GM12878 (cell line): Measurements from ENCODE around the gene TIMP2. TPM values are rescaled to one million over a fixed set of nuclear protein-coding genes. Genes with fewer than 3 reads are reported as not detected.

Experiments used
- BHLHE40 ChIP-seq, 2 experiments: fragments of 450-650 bp in 1 of 2; IDR thresholded peaks; 2 replicates each; pipeline ENCODE4 v1.6.1; 2011 to 2017; ENCODE audit warnings: low read depth in 2 of 2, borderline replicate concordance in 1 of 2, improper control_type of control experiment in 1 of 2, low read length in 1 of 2, mild to moderate bottlenecking in 1 of 2
- ETV6 ChIP-seq, 2 experiments: fragments of 450-650 bp in 1 of 2; IDR thresholded peaks in 1 of 2; conservative IDR thresholded peaks in 1 of 2; 2 replicates each; pipeline ENCODE4 v1.6.1; 2014; ENCODE audit warnings: antibody characterized with exemption in 1 of 2, borderline replicate concordance in 1 of 2, low read depth in 1 of 2, mild to moderate bottlenecking in 1 of 2, moderate library complexity in 1 of 2
- IKZF2 ChIP-seq, 2 experiments: fragments of 450-650 bp; IDR thresholded peaks; 2 replicates each; pipeline ENCODE4 v1.6.1; 2017; ENCODE audit warnings: mild to moderate bottlenecking in 2 of 2, moderate library complexity in 2 of 2
- KLF5 ChIP-seq: fragments of 450-650 bp; IDR thresholded peaks from 2 replicates; pipeline ENCODE4 v1.6.1; 2014; ENCODE audit warnings: mild to moderate bottlenecking; ENCODE audit not compliant: partially characterized antibody
- MAX ChIP-seq: IDR thresholded peaks from 2 replicates; pipeline ENCODE4 v1.6.1; 2012; ENCODE audit warnings: low read depth, low read length, improper control_type of control experiment
- MEF2B ChIP-seq: fragments of 450-650 bp; IDR thresholded peaks from 2 replicates; pipeline ENCODE4 v1.6.1; 2018; ENCODE audit warnings: mild to moderate bottlenecking, moderate library complexity; ENCODE audit not compliant: partially characterized antibody, poor library complexity, severe bottlenecking
- MXI1 ChIP-seq: fragments of 150-350 bp; IDR thresholded peaks from 2 replicates; pipeline ENCODE4 v1.6.1; 2011; ENCODE audit warnings: low read depth, mild to moderate bottlenecking, inconsistent platforms, low read length, improper control_type of control experiment
- NFYB ChIP-seq: IDR thresholded peaks from 2 replicates; pipeline ENCODE4 v1.6.1; 2011; ENCODE audit warnings: low read depth, mild to moderate bottlenecking, low read length, improper control_type of control experiment, moderate library complexity; ENCODE audit not compliant: insufficient read depth
- PML ChIP-seq: IDR thresholded peaks from 2 replicates; pipeline ENCODE4 v1.6.1; 2012; ENCODE audit warnings: low read length, inconsistent platforms
- POLR2AphosphoS2 ChIP-seq: IDR thresholded peaks from 2 replicates; pipeline ENCODE4 v1.6.1; 2011; ENCODE audit warnings: low read depth, mild to moderate bottlenecking, low read length, improper control_type of control experiment, moderate library complexity
- RCOR1 ChIP-seq: conservative IDR thresholded peaks from 2 replicates; pipeline ENCODE4 v1.6.1; 2012; ENCODE audit warnings: low read depth, low read length, improper control_type of control experiment
- TAF1 ChIP-seq: IDR thresholded peaks from 2 replicates; pipeline ENCODE4 v1.6.1; 2011; ENCODE audit warnings: mild to moderate bottlenecking, low read depth, low read length, borderline replicate concordance
- TBL1XR1 ChIP-seq: IDR thresholded peaks from 2 replicates; pipeline ENCODE4 v1.6.1; 2012; ENCODE audit warnings: low read depth, low read length, improper control_type of control experiment
- ZBTB11 ChIP-seq: fragments of 450-650 bp; formaldehyde crosslinking; IDR thresholded peaks from 2 replicates; pipeline ENCODE4 v1.5.0; 2022; ENCODE audit warnings: mild to moderate bottlenecking, missing genetic modification characterization
- polyA plus RNA-seq, 11 experiments: library from polyadenylated mRNA; depleted of rRNA in 4 of 11; unstranded in 6 of 11; stranded (reverse) in 5 of 11; fragments of >200 nt; fragmentation: Nextera tagmentation in 4 of 11; fragmentation: Illumina TruSeq in 1 of 11; extraction: Ambion mirVana in 4 of 11; extraction: Trizol in 1 of 11; gene quantifications; 1 replicate in 1 of 11; 2 replicates in 10 of 11; pipeline versions ENCODE4 v1.2.1 to v1.2.3, GENCODE V29; 2011 to 2016; ENCODE audit warnings: inconsistent platforms in 2 of 11, missing spikeins in 2 of 11, low read depth in 1 of 11
- total RNA-seq, 4 experiments: library from RNA; depleted of rRNA in 3 of 4; stranded (reverse); fragments of >200 nt in 3 of 4; fragmentation: Illumina TruSeq in 1 of 4; extraction: Trizol in 1 of 4; gene quantifications; 2 replicates each; pipeline versions ENCODE4 v1.2.1 to v1.2.3, GENCODE V29; 2013 to 2021
- TF ChIP-seq, protein P1 (sequence below): IDR thresholded peaks from 2 replicates; pipeline ENCODE4 v1.6.1; 2012; ENCODE audit warnings: mild to moderate bottlenecking, low read depth, low read length
- TF ChIP-seq, protein P2 (sequence below): fragments of 450-650 bp; formaldehyde crosslinking; IDR thresholded peaks from 2 replicates; pipeline ENCODE4 v1.4.0; 2020; ENCODE audit warnings: mild to moderate bottlenecking, moderate library complexity
- TF ChIP-seq, protein P3 (sequence below): IDR thresholded peaks from 2 replicates; pipeline ENCODE4 v1.6.1; 2012; ENCODE audit warnings: low read depth, low read length, improper control_type of control experiment

Gene TIMP2
- total and polyA plus RNA-seq, 10 of the 15 experiments (the other 5 are each of a cell fraction or from before 2014, with no cell fraction given) = 0.03 to 0.41 (median 0.04) TPM; not detected in 7

DNA sequence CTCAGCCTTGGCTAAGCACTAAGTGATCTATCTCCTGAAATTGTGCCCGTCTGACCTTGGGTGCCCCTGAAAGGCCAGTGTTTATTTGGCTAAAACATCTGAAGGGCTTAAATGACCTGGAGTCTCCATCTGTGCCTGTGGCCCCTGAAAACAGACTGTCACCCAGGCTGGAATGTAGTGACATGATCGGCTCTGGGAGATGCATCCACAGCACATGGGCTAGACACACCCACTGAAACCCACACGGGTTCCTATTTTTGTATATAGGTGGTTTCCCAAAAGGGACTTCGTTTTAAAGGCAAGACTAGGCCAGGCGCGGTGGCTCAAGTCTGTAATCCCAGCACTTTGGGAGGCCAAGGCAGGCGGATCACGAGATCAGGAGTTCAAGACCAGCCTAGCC is 35.7 kb downstream of the TIMP2 start (continued):
- TF ChIP-seq MXI1 (peak; percentile 59; the same call in 1 of the 2 replicates), TAF1 (no peak), BHLHE40 (IDR thresholded peaks at IDR 0.05; ENCODE audit: borderline replicate concordance in 1 of 2, low read depth in 2 of 2, low read length in 1 of 2) (peak; percentile 70 to 73), TBL1XR1 (no peak), RCOR1 (no peak), IKZF2 (IDR thresholded peaks at IDR 0.05) (peak in 1 of 2 experiments; percentile 23; a peak in 2 of 4 replicates), PML (no peak), ETV6 (conservative IDR thresholded peaks at IDR 0.05 in 1 of 2, IDR thresholded peaks at IDR 0.05 in 1 of 2; ENCODE audit: borderline replicate concordance in 1 of 2, low read depth in 1 of 2) (no peak), MAX (0 out of 2 replicates have a peak, but pooled peaks have one; percentile 7), MEF2B (peak; percentile 85), POLR2AphosphoS2 (no peak), NFYB (no peak), KLF5 (no peak), ZBTB11 (CRISPR knock-in tag) (no peak)
- TF ChIP-seq, protein P1, sequence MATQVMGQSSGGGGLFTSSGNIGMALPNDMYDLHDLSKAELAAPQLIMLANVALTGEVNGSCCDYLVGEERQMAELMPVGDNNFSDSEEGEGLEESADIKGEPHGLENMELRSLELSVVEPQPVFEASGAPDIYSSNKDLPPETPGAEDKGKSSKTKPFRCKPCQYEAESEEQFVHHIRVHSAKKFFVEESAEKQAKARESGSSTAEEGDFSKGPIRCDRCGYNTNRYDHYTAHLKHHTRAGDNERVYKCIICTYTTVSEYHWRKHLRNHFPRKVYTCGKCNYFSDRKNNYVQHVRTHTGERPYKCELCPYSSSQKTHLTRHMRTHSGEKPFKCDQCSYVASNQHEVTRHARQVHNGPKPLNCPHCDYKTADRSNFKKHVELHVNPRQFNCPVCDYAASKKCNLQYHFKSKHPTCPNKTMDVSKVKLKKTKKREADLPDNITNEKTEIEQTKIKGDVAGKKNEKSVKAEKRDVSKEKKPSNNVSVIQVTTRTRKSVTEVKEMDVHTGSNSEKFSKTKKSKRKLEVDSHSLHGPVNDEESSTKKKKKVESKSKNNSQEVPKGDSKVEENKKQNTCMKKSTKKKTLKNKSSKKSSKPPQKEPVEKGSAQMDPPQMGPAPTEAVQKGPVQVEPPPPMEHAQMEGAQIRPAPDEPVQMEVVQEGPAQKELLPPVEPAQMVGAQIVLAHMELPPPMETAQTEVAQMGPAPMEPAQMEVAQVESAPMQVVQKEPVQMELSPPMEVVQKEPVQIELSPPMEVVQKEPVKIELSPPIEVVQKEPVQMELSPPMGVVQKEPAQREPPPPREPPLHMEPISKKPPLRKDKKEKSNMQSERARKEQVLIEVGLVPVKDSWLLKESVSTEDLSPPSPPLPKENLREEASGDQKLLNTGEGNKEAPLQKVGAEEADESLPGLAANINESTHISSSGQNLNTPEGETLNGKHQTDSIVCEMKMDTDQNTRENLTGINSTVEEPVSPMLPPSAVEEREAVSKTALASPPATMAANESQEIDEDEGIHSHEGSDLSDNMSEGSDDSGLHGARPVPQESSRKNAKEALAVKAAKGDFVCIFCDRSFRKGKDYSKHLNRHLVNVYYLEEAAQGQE = no peak
- TF ChIP-seq, protein P2, sequence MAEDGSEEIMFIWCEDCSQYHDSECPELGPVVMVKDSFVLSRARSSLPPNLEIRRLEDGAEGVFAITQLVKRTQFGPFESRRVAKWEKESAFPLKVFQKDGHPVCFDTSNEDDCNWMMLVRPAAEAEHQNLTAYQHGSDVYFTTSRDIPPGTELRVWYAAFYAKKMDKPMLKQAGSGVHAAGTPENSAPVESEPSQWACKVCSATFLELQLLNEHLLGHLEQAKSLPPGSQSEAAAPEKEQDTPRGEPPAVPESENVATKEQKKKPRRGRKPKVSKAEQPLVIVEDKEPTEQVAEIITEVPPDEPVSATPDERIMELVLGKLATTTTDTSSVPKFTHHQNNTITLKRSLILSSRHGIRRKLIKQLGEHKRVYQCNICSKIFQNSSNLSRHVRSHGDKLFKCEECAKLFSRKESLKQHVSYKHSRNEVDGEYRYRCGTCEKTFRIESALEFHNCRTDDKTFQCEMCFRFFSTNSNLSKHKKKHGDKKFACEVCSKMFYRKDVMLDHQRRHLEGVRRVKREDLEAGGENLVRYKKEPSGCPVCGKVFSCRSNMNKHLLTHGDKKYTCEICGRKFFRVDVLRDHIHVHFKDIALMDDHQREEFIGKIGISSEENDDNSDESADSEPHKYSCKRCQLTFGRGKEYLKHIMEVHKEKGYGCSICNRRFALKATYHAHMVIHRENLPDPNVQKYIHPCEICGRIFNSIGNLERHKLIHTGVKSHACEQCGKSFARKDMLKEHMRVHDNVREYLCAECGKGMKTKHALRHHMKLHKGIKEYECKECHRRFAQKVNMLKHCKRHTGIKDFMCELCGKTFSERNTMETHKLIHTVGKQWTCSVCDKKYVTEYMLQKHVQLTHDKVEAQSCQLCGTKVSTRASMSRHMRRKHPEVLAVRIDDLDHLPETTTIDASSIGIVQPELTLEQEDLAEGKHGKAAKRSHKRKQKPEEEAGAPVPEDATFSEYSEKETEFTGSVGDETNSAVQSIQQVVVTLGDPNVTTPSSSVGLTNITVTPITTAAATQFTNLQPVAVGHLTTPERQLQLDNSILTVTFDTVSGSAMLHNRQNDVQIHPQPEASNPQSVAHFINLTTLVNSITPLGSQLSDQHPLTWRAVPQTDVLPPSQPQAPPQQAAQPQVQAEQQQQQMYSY (CRISPR knock-in tag) = no peak
- TF ChIP-seq, protein P3, sequence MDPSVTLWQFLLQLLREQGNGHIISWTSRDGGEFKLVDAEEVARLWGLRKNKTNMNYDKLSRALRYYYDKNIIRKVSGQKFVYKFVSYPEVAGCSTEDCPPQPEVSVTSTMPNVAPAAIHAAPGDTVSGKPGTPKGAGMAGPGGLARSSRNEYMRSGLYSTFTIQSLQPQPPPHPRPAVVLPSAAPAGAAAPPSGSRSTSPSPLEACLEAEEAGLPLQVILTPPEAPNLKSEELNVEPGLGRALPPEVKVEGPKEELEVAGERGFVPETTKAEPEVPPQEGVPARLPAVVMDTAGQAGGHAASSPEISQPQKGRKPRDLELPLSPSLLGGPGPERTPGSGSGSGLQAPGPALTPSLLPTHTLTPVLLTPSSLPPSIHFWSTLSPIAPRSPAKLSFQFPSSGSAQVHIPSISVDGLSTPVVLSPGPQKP = no peak
